ENCODE measurements around the gene AKR1C8.
"Not testable (repeated sequence)": the region's sequence is repeated elsewhere in the genome, so short reads cannot be mapped to it uniquely, and the experiment has no call there.

Gene AKR1C8

GRCh38 chr10:5196702-5197113, 11.8 kb upstream of the AKR1C8 start, which contains the start of gene AKR1C4:
AKR1C4 (plus strand) TSS chr10:5196837; CDS start chr10:5196868, 31 bp downstream.
- Mint-ChIP-seq H3K4me1 (no peaks in the 10 kb centered on the region), H3K27ac (no peak within 1 kb of the TSS), H3K27me3 (ENCODE audit: low read depth) (peaks cover 4% of the 10 kb centered on the region), H3K4me3 (no peak within 1 kb of the TSS), H3K36me3 (ENCODE audit: low read depth) (no peaks in the 10 kb centered on the region), H3K9me3 (peaks cover 26% of the 10 kb centered on the region)
- no peak for TF ChIP-seq CTCF (IDR thresholded peaks at IDR 0.05; ENCODE audit: unreplicated experiment in 3 of 3)

- Mint-ChIP-seq H3K27me3 (ENCODE audit: low read depth) (peaks cover 4% of the 10 kb centered on the region), H3K4me1 (no peaks in the 10 kb centered on the region), H3K36me3 (ENCODE audit: low read depth) (no peaks in the 10 kb centered on the region), H3K9me3 (peaks cover 20% of the 10 kb centered on the region), H3K4me3 (no peak overlapping the region), H3K27ac (no peak overlapping the region)
- no peak for TF ChIP-seq CTCF (IDR thresholded peaks at IDR 0.05; ENCODE audit: unreplicated experiment in 3 of 3)
These were observed 10.9 kb upstream of the AKR1C8 start for GRCh38 chr10:5195727-5196374.

- no peaks in the 10 kb centered on the region for H3K27me3 Mint-ChIP-seq (ENCODE audit: low read depth)
- H3K4me1 Mint-ChIP-seq = no peaks in the 10 kb centered on the region
- H3K27ac Mint-ChIP-seq = no peak overlapping the region
- H3K36me3 Mint-ChIP-seq (ENCODE audit: low read depth) = no peaks in the 10 kb centered on the region
- H3K9me3 Mint-ChIP-seq = peaks cover 13% of the 10 kb centered on the region
- no peak for TF ChIP-seq CTCF (IDR thresholded peaks at IDR 0.05; ENCODE audit: unreplicated experiment in 3 of 3)
- H3K4me3 Mint-ChIP-seq = no peak overlapping the region
These were observed 9.5 kb upstream of the AKR1C8 start for GRCh38 chr10:5194431-5194830.

DNA sequence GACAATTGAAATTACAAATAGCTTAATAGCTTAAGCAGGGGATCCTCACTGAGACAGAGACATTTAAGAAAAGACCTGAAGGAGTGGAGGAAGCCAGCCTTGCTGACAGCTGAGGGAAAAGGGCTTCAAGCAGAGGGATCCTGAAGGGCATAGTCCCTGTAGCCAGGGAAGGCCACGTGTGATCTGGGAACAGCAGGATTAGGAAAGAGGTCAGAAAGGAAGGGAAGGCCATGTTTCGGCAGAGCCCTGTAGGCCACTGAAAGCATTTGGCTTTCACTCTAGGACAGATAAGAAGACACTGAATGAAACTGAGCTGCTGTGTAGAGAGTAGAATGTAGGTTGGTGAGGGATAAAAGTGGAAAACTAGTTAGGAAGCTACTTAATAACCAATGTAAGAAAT, 3.4 kb upstream of the AKR1C8 start:
- H3K4me1 Mint-ChIP-seq = no peaks in the 10 kb centered on the region
- H3K9me3 Mint-ChIP-seq = peaks cover 22% of the 10 kb centered on the region
- no peaks in the 10 kb centered on the region for H3K27me3 Mint-ChIP-seq (ENCODE audit: low read depth)
- no peak overlapping the region for H3K27ac Mint-ChIP-seq
- no peak overlapping the region for H3K4me3 Mint-ChIP-seq
- TF ChIP-seq CTCF (IDR thresholded peaks at IDR 0.05; ENCODE audit: unreplicated experiment in 3 of 3) = no peak
- H3K36me3 Mint-ChIP-seq (ENCODE audit: low read depth) = no peaks in the 10 kb centered on the region

DNA sequence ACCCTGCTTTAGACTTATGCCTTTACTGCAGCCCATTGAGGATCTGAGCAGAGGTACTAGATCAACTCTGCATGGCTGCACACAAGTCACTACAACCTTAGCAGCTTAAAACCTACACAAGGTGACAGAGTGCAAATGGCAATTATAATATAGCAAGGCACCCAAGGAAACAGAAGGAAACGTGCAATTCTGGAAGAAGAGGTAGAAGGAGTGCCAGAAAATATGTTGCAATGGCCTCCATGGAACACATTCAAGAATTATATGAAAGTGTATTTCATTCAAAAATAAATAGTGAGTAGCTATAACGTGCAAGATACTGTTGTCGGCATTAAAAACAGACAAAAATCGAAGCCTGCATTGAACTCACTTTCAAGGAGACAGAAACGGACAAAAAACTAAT, 2.9 kb upstream of the AKR1C8 start:
- no peak for TF ChIP-seq CTCF (IDR thresholded peaks at IDR 0.05; ENCODE audit: unreplicated experiment in 3 of 3)
- Mint-ChIP-seq H3K36me3 (ENCODE audit: low read depth) (no peaks in the 10 kb centered on the region), H3K9me3 (peaks cover 25% of the 10 kb centered on the region), H3K27me3 (ENCODE audit: low read depth) (no peaks in the 10 kb centered on the region), H3K4me1 (no peaks in the 10 kb centered on the region), H3K4me3 (no peak overlapping the region), H3K27ac (no peak overlapping the region)

DNA sequence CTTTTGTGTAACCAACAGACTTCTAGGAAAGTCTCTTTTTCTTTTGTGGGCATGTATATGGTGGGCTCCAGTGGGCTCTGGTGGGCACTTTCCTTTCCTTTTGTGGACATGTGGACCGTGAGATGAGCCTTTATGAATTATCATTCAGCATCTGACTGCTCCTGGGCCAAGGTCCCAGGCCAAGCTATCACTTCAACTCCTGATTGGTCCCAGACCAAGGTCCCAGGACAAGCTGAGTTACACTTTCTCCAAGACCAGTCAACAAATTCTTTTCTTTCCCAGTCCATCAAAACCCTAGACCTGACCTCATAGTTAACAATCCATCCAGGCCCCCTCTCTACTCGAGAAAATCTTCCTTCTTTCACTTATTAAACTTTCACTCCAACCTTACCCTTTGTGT, 1.0 kb downstream of the AKR1C8 start:
- Mint-ChIP-seq H3K4me3 (no peak overlapping the region), H3K9me3 (peaks cover 24% of the 10 kb centered on the region), H3K27ac (peak overlapping the region in 1 of 3 experiments; percentile 18), H3K27me3 (ENCODE audit: low read depth) (no peaks in the 10 kb centered on the region), H3K4me1 (no peaks in the 10 kb centered on the region), H3K36me3 (ENCODE audit: low read depth) (no peaks in the 10 kb centered on the region)
- no peak for TF ChIP-seq CTCF (IDR thresholded peaks at IDR 0.05; ENCODE audit: unreplicated experiment in 3 of 3)

- not testable (repeated sequence) for H3K27me3 Mint-ChIP-seq (ENCODE audit: low read depth); H3K4me3 Mint-ChIP-seq; H3K36me3 Mint-ChIP-seq (ENCODE audit: low read depth); H3K27ac Mint-ChIP-seq; H3K4me1 Mint-ChIP-seq
- peaks cover 18% of the 10 kb centered on the region for H3K9me3 Mint-ChIP-seq
These were observed 4.4 kb downstream of the AKR1C8 start for GRCh38 chr10:5180503-5180902.

DNA sequence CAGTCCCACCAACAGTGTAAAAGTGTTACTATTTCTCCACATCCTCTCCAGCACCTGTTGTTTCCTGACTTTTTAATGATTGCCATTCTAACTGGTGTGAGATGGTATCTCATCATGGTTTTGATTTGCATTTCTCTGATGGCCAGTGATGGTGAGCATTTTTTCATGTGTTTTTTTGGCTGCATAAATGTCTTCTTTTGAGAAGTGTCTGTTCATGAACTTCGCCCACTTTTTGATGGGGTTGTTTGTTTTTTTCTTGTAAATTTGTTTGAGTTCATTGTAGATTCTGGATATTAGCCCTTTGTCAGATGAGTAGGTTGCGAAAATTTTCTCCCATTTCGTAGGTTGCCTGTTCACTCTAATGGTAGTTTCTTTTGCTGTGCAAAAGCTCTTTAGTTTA, 9.4 kb downstream of the AKR1C8 start:
- H3K27me3 Mint-ChIP-seq (ENCODE audit: low read depth); H3K27ac Mint-ChIP-seq; H3K4me1 Mint-ChIP-seq; H3K36me3 Mint-ChIP-seq (ENCODE audit: low read depth); H3K4me3 Mint-ChIP-seq: not testable (repeated sequence)
- H3K9me3 Mint-ChIP-seq = peaks cover 21% of the 10 kb centered on the region

All from nephron (organoid).